Measurements from ENCODE around the gene CYB5RL. TPM values are rescaled to one million over a fixed set of nuclear protein-coding genes. Genes with fewer than 3 reads are reported as not detected.

Gene CYB5RL
- total and polyA plus RNA-seq, 2 of the 8 experiments (the other 6 are each of a cell fraction or from before 2014, with no cell fraction given) = 13.2 to 14.1 TPM

DNA sequence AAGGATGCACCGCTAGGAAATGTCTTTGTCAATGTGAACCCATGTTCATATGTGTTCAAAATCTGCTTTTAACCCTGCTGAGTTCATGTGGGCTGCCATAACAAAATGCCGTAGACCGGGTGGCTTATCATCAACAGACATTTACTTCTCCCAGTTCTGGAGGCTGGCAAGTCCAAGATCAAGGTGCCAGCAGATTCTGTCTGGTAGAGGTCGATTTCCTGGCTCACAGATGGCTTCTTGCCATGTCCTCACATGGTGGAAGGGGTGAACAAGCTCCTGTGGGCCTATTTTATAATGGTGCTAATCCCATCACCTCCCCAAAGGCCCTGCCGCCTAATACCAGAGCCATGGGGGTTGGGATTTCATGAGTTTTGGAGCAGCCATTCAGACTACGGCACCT lies 42.4 kb downstream of the CYB5RL start:
- Histone ChIP-seq H3K36me3 (ENCODE audit: control insufficient read depth in 2 of 4, insufficient read depth in 4 of 4, low read length in 3 of 4) (no peaks in the 10 kb centered on the region), H3K79me1 (ENCODE audit: low read depth, low read length) (no peaks in the 10 kb centered on the region; the same call in 1 of the 2 replicates), H3K9ac (replicated peaks in 1 of 4; ENCODE audit: extremely low read depth in 1 of 4, low read depth in 3 of 4, low read length in 3 of 4) (peak overlapping the region in 1 of 4 experiments; percentile 21; a peak in 1 of 7 replicates), H2AK5ac (ENCODE audit: low read depth, low read length) (no peak overlapping the region), H2BK120ac (replicated peaks; ENCODE audit: low read depth, low read length) (no peak overlapping the region), H3K79me2 (ENCODE audit: control insufficient read depth in 1 of 2, insufficient read depth in 2 of 2, low read length in 2 of 2) (no peaks in the 10 kb centered on the region), H4K8ac (ENCODE audit: extremely low read depth, insufficient read depth, low read length) (no peak overlapping the region), H3K4me2 (ENCODE audit: insufficient read depth in 1 of 2, low read depth in 2 of 2, low read length in 2 of 2) (no peak overlapping the region), H2BK15ac (ENCODE audit: low read length) (no peak overlapping the region), H2BK20ac (ENCODE audit: low read length) (no peak overlapping the region), H3K9me3 (ENCODE audit: insufficient read depth in 2 of 2, low read depth in 1 of 2, low read length in 1 of 2) (no peaks in the 10 kb centered on the region), H4K20me1 (replicated peaks in 1 of 2; ENCODE audit: control insufficient read depth in 1 of 2, insufficient read depth in 2 of 2, low read length in 2 of 2) (no peaks in the 10 kb centered on the region), H3K23me2 (ENCODE audit: low read depth, low read length) (no peaks in the 10 kb centered on the region; the same call in 1 of the 2 replicates), H3K23ac (ENCODE audit: insufficient read length) (no peak overlapping the region), H3K27me3 (replicated peaks in 1 of 4; ENCODE audit: control insufficient read depth in 3 of 4, extremely low read depth in 1 of 4, insufficient read depth in 3 of 4, low read length in 3 of 4) (no peaks in the 10 kb centered on the region), H3K14ac (ENCODE audit: insufficient read length) (no peak overlapping the region), H2BK12ac (ENCODE audit: low read depth, low read length) (no peak overlapping the region), H2BK5ac (ENCODE audit: low read depth, low read length) (no peak overlapping the region), H3K56ac (replicated peaks; ENCODE audit: insufficient read length, low read depth, low read length) (no peak overlapping the region), H3K4me1 (replicated peaks in 1 of 4; ENCODE audit: control insufficient read depth in 3 of 4, insufficient read depth in 4 of 4, low read length in 3 of 4) (no peaks in the 10 kb centered on the region; a peak in 2 of 7 replicates), H3K4me3 (ENCODE audit: extremely low read depth in 1 of 4, insufficient read depth in 2 of 4, low read depth in 3 of 4, low read length in 4 of 4) (no peak overlapping the region), H4K5ac (ENCODE audit: insufficient read length, low read depth, low read length) (no peak overlapping the region), H2AFZ (ENCODE audit: low read length) (no peak overlapping the region), H3K18ac (ENCODE audit: extremely low read depth, low read length) (no peak overlapping the region), H3K4ac (replicated peaks; ENCODE audit: insufficient read length, low read depth, low read length) (no peak overlapping the region), H4K91ac (replicated peaks; ENCODE audit: insufficient read length, low read length) (no peak overlapping the region), H3K27ac (ENCODE audit: low read depth, low read length) (no peak overlapping the region)
- WGBS, 2 experiments (ENCODE audit: extremely low coverage in 1 of 2, insufficient coverage in 1 of 2, insufficient read length in 1 of 2, insufficient replicate concordance in 2 of 2, low coverage in 1 of 2, low lambda C conversion rate in 2 of 2, missing lambda C conversion rate in 1 of 2) = 82% methylated on average over 6 of the region's 6 CpGs; no CpG with 5 or more reads in 1 of the 2 experiments
- FAIRE-seq (no peak), DNase-seq (ENCODE audit: low read depth in 1 of 2, low spot score in 2 of 2) (no peak)
- TF ChIP-seq SIX5 (IDR thresholded peaks at IDR 0.05; ENCODE audit: low read depth, low read length) (no peak), SRF (IDR thresholded peaks at IDR 0.05; ENCODE audit: low read depth, low read length) (no peak), YY1 (IDR thresholded peaks at IDR 0.05; ENCODE audit: low read depth, low read length) (no peak), SUZ12 (IDR thresholded peaks at IDR 0.05; ENCODE audit: low read length) (no peak)
- ChIA-PET CTCF (ENCODE audit: partially characterized antibody) (interaction anchor here (1.7 kb wide), 1 partner anchor 24 kb away, joined by 6 read pairs; no protein-coding TSS in a partner anchor), POLR2A (ENCODE audit: partially characterized antibody) (interaction anchor here (1.2 kb wide), 1 partner anchor 40 kb away, joined by 3 read pairs; no protein-coding TSS in a partner anchor)

Data from H1 (cell line).